Adipocyte (in vitro differentiated cells): ENCODE data around the gene MORN1.
"Not testable (repeated sequence)": the region's sequence is repeated elsewhere in the genome, so short reads cannot be mapped to it uniquely, and the experiment has no call there.

ENCODE experiments used
- DNase-seq: peaks from one replicate; pipeline ENCODE4 v3.0.0-alpha.2; 2015; ENCODE audit warnings: low read depth
- H3K27me3 ChIP-seq: replicated peaks from 2 replicates; pipeline ENCODE4 v1.7.0; 2013; ENCODE audit warnings: mild to moderate bottlenecking, low read length, moderate library complexity; ENCODE audit not compliant: control insufficient read depth, insufficient read depth
- H3K36me3 ChIP-seq: 2 replicates; pipeline ENCODE4 v1.7.0; 2013; ENCODE audit warnings: low read length, mild to moderate bottlenecking, moderate library complexity; ENCODE audit not compliant: control insufficient read depth, insufficient read depth, severe bottlenecking
- H3K4me1 ChIP-seq: 2 replicates; pipeline ENCODE4 v1.7.0; 2013; ENCODE audit warnings: mild to moderate bottlenecking, low read length, moderate library complexity; ENCODE audit not compliant: control insufficient read depth, insufficient read depth
- H3K4me3 ChIP-seq: 2 replicates; pipeline ENCODE4 v1.7.0; 2013; ENCODE audit warnings: mild to moderate bottlenecking, low read length, moderate library complexity
- H3K9ac ChIP-seq: 2 replicates; pipeline ENCODE4 v1.7.0; 2013; ENCODE audit warnings: mild to moderate bottlenecking, low read length, moderate library complexity
- H3K9me3 ChIP-seq: 2 replicates; pipeline ENCODE4 v1.7.0; 2013; ENCODE audit warnings: mild to moderate bottlenecking, low read length, moderate library complexity; ENCODE audit not compliant: control insufficient read depth

The MORN1 gene

DNA sequence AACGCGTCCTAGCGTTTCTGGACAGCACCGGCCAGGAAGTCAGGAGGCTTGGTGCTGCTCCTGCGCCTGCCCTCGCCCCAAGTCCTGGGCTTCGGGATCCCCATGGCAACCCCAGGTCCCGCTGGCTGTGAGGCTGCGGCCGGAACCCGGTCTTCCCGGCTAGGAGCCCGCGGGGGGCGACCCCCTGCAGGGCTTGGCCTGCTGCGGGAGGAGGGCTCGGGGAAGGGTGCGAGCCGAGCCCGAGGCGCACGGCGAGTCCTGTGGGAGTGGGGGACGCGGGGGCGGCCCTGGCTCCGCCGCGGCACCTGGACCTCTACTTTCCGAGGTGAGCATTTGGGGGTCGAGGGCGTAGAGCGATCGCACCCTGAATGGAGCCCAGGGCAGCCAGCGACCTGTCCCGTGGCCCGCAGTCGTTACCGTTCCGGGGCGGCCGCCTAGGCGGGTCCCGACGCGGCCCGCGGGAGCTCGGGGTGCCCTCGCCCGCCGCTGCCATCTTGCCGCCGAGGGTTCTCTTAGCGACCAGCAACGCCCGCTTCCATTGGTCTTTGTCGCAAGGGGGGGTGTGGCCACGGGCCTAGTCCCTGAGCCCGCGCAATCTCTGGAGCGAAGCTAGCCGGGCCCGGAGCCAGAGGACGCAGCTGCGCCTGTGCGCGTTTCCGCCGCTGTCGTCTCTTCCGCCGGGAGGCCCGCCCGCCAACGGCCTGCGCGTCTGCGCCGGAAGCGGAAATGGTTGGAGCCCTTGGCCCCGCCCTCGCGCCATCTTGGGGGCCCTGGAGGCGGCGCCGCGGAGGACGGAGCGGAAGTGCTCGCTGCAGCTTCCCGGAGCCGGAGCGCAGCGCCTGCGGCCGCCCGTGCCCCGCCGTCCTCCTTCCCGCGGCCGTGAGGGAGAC, at the start of gene MORN1, which contains the start of gene RER1:
MORN1 (minus strand) TSS at position 514 of the 890 bp plus-strand sequence; CDS start at position 493, 21 bp downstream.
RER1 (plus strand) TSS at position 801 of the 890 bp plus-strand sequence. CDS start 3,950 bp downstream, outside the sequence.
- Histone ChIP-seq H3K4me1 (peaks cover 20% of the 10 kb centered on the region), H3K27me3 (no peaks in the 10 kb centered on the region), H3K36me3 (peaks cover 21% of the 10 kb centered on the region), H3K4me3 (peak within 1 kb of the TSS; percentile 87), H3K9ac (peak within 1 kb of the TSS; percentile 93), H3K9me3 (no peaks in the 10 kb centered on the region)
- DNase-seq = peak; percentile 100

DNA sequence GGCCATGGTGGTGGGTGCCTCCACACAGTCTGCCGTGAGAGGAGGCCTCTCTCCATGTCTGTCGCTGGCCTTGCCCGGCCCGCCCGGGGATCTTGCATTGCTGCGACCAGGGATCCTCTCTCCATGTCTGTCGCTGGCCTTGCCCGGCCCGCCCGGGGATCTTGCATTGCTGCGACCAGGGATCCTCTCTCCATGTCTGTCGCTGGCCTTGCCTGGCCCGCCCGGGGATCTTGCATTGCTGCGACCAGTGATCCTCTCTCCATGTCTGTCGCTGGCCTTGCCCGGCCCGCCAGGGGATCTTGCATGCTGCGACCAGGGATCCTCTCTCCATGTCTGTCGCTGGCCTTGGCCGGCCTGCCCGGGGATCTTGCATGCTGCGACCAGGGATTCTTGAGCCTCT, 49.0 kb upstream of the MORN1 start:
- not testable (repeated sequence) for H3K4me3 ChIP-seq, H3K4me1 ChIP-seq, H3K36me3 ChIP-seq, H3K9me3 ChIP-seq, DNase-seq, H3K9ac ChIP-seq
- peaks cover 49% of the 10 kb centered on the region for H3K27me3 ChIP-seq

DNA sequence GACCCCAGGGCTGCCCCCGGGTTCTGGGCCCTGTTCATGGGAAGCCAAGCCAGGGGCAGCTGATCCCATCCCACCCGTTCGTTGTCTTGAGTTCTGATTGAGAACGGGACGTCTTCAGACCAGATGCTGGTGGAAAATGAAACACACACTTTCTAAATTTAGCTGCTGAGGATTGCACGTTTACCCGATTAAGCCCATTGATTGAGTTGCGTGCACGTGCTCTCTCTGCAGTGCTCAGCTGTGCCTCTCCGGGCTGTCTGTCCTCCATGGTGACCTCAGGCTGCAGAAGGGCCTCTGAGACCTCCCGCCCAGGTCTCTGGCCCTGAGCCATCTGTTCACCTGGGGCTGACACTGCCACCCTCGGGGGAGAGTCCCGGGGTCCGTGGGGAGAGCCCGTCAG, 48.0 kb upstream of the MORN1 start:
- no peak for DNase-seq
- H3K36me3 ChIP-seq = no peaks in the 10 kb centered on the region

DNA sequence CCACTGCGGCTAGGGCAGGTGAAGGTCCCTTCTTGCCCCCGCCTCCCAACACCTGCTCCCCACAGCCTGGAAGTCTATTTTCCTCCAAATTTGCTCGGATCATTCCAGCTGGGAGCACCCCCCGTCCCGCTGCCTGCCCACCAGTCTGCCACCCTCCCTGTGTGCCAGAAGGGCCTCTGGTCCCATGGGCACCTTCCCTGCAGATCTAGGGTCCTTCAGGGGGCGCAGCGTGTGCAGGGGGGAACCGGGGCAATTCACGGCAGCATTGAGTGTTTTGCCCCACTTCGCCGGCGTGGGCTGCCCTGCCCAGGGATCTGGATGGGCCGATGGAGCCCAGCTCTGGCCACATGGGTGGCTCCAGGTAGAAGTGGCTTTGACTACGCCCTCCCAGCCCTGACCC, 47.3 kb upstream of the MORN1 start:
- Histone ChIP-seq H3K27me3 (peaks cover 43% of the 10 kb centered on the region), H3K4me3 (no peak overlapping the region), H3K4me1 (no peaks in the 10 kb centered on the region), H3K9me3 (no peaks in the 10 kb centered on the region), H3K9ac (no peak overlapping the region), H3K36me3 (no peaks in the 10 kb centered on the region)
- no peak for DNase-seq

More for the DNA sequence above, 48.0 kb upstream of the MORN1 start:
- H3K4me1 ChIP-seq = no peaks in the 10 kb centered on the region
- no peak overlapping the region for H3K9ac ChIP-seq
- peaks cover 46% of the 10 kb centered on the region for H3K27me3 ChIP-seq
- H3K4me3 ChIP-seq = no peak overlapping the region
- no peaks in the 10 kb centered on the region for H3K9me3 ChIP-seq

DNA sequence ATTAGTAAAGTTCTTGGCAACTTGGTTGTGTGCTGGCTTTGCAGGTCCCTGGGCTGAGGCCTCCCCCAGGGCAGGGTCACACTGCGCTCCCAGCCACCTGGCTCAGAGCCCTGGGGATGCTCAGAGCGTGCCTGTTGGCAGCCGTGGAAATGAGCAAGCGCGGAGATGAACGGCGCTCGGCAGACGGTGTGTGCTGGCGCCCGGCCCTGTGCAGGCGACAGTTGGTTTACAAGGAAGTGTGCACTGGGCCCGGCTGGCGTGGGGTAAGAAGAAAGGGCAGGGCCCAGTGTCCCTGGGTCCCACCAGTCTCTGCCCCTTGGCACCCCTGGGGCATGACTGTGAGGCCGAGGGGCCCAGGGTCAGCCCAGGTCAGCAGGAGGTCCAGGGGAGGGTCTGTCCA, 46.7 kb upstream of the MORN1 start:
- Histone ChIP-seq H3K9me3 (no peaks in the 10 kb centered on the region), H3K27me3 (peaks cover 48% of the 10 kb centered on the region), H3K36me3 (no peaks in the 10 kb centered on the region), H3K4me1 (no peaks in the 10 kb centered on the region), H3K4me3 (no peak overlapping the region), H3K9ac (no peak overlapping the region)
- no peak for DNase-seq

DNA sequence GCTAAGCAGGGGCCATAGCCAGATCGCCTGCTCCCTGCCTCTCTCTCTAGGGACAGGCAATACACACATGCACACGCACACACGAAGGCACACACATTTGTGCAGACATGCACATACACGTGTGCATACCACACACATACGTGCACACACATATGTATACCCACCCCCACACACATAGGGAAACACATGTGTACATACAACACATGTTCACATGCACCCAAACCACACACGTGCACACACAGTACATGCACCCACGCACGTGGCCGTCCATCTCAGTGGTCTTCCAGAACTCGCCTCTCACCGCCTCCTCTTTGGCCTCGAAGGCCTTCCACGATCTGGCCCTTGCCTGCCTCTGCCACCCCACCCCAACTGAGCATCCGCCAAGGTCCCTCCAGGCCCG, 46.3 kb upstream of the MORN1 start:
- Histone ChIP-seq H3K9ac (no peak overlapping the region), H3K36me3 (no peaks in the 10 kb centered on the region), H3K27me3 (peaks cover 48% of the 10 kb centered on the region), H3K4me1 (no peaks in the 10 kb centered on the region), H3K4me3 (no peak overlapping the region), H3K9me3 (no peaks in the 10 kb centered on the region)
- no peak for DNase-seq

DNA sequence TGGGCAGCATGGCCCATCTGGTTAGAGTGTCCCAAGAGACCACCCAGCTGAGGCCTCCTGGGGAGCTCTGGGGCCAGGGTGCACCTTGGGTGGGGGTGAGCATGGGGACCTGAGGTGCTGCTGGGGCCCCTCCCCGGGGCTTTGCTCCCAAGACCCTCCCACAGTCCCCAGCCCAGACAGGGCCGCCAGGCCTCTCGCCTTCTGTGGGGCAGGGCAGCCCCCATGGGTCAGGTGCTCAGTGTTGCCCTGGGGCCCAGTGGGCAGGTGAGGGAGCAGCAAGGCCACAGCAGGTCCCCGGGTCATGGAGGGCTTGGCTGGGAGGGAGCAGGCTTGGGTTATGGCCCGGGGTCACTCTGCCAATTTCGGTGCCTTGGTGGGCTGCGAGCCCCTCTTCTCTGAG, 45.5 kb upstream of the MORN1 start:
- no peaks in the 10 kb centered on the region for H3K4me1 ChIP-seq
- no peak for DNase-seq
- peaks cover 50% of the 10 kb centered on the region for H3K27me3 ChIP-seq
- no peak overlapping the region for H3K9ac ChIP-seq
- H3K4me3 ChIP-seq = no peak overlapping the region
- H3K9me3 ChIP-seq = no peaks in the 10 kb centered on the region
- no peaks in the 10 kb centered on the region for H3K36me3 ChIP-seq

DNA sequence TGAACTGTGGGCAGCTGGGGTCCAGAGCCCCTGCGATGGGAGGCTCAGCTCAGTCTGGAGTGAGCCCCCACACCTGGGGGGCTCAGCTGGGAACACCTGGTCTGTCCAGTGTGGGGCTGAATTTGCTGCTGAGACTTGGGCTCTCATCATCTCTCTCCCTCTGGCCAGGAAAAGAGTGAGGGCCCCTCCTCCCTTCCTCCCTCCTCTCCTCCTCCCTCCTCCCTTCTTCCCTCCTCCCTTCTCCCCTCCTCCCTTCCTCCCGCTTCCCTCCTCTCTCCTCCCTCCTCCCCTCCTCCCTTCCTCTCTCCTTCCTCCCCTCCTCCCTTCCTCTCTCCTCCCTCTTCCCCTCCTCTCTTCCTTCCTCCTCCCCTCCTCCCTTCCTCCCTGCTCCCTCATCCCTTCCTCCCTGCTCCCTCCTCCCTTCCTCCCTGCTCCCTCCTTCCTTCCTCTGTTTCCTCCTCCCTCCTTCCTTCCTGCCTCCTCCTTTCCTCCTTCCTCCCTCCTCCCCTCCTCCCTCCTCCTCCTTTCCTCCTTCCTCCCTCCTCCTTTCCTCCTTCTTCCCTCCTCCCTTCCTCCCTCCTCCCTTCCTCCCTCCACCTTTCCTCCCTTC, 44.5 kb upstream of the MORN1 start:
- H3K4me1 ChIP-seq = no peaks in the 10 kb centered on the region
- H3K27me3 ChIP-seq = peaks cover 54% of the 10 kb centered on the region

DNA sequence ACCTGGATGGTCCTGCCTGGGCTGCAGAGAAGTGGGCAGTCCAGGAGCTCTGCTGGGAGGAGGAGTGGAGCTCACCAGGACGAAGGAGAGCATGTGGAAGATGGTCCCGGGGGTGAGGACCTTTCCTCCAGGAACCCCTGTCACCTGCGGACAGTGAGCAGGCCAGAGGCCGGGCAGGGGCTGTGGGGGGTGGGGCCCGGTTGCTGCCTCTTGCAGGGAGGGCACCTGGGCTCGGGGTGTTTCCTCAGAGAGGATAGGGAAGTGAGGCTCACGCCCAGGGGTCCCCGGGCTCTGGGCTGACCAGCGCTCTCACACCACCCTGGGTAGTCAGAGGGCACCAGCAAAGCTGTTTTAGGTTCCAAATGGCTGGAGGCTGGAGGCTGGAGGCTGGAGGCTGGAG, 43.7 kb upstream of the MORN1 start:
- Histone ChIP-seq H3K9ac (no peak overlapping the region), H3K4me3 (no peak overlapping the region), H3K27me3 (peaks cover 58% of the 10 kb centered on the region), H3K36me3 (no peaks in the 10 kb centered on the region), H3K9me3 (peaks cover under 1% of the 10 kb centered on the region), H3K4me1 (no peaks in the 10 kb centered on the region)
- no peak for DNase-seq

More for the DNA sequence above, 44.5 kb upstream of the MORN1 start:
- Histone ChIP-seq H3K4me3 (no peak overlapping the region), H3K36me3 (no peaks in the 10 kb centered on the region), H3K9me3 (no peaks in the 10 kb centered on the region), H3K9ac (no peak overlapping the region)
- no peak for DNase-seq

DNA sequence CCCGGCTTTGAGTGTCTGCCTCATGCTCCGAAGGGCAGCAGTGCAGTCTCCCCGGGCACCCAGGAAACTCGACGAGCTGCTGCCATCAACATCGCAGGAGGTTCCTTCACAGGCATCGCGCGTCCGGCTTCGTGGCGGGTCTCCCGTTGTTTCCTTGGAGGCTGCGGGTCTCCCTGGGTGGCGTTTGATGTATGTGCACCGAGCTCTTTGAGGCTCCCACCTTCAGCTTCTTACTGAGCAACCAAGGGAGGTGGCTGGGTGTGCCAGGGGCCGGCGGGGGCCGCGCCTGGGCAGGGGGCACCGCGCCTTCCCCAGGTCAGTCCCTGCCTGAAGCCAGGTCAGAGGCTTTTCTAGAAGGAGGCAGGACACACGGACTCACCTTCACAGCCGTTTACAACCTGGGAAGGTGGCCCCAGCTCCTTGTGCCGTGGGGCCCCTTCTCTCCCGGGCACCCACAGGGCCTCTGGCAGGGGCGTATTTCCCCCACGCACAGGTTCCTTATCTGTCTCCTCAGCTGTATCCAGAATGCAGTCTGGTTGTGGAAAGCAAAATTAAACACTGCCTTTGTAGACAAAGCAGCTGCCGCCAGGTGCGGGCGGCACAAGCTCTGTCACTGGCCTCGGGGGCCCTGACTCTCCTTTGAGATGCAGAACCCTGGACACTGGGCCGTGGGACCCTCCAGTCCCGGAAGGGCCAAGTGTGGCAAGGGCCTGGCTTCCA, 42.7 kb upstream of the MORN1 start:
- Histone ChIP-seq H3K27me3 (peaks cover 58% of the 10 kb centered on the region), H3K4me1 (no peaks in the 10 kb centered on the region), H3K9me3 (peaks cover 5% of the 10 kb centered on the region), H3K4me3 (no peak overlapping the region), H3K36me3 (no peaks in the 10 kb centered on the region), H3K9ac (no peak overlapping the region)
- no peak for DNase-seq

DNA sequence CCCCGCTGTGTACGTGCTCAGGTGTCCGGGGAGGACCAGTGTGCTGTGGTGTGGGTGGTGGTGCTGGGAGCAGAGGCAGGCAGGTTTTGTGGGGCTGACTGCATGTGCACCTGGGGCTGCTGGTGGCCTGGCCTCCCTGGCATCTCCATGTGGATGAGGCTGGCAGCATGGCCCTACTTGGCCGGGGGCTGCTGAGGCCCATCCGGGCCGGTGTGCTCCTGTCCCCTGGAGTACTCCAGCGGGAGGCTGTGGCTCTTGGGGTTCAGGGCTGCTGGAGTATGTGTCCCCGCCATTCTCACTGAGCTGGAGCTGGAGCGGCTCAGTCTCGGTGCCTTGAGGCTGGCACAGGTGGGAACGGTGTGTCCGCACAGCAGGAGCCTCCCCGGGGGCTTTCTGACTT, 41.8 kb upstream of the MORN1 start:
- no peak overlapping the region for H3K4me3 ChIP-seq
- no peak overlapping the region for H3K9ac ChIP-seq
- no peaks in the 10 kb centered on the region for H3K4me1 ChIP-seq
- peaks cover 5% of the 10 kb centered on the region for H3K9me3 ChIP-seq
- H3K36me3 ChIP-seq = no peaks in the 10 kb centered on the region
- no peak for DNase-seq
- H3K27me3 ChIP-seq = peaks cover 52% of the 10 kb centered on the region
